Upper lobe of right lung (tissue), 1 donor: Measurements from ENCODE around the gene KLHDC2. TPM values are rescaled to one million over a fixed set of nuclear protein-coding genes. Genes with fewer than 3 reads are reported as not detected.
"Not testable (repeated sequence)": the region's sequence is repeated elsewhere in the genome, so short reads cannot be mapped to it uniquely, and the experiment has no call there.

ENCODE experiments used
- ATAC-seq: fragments of 200-7000 bp; cut with Tn5 transposase; one replicate; pipeline ENCODE4 v1.9.1; 2020; ENCODE audit warnings: mild to moderate bottlenecking, moderate library complexity
- DNase-seq: peaks from one replicate; pipeline ENCODE4 v3.0.0-alpha.2; 2020
- H3K27ac ChIP-seq: fragments of 200-600 bp; one replicate; pipeline ENCODE4 v1.8.0; 2022
- H3K27me3 ChIP-seq: fragments of 200-600 bp; one replicate; pipeline ENCODE4 v1.8.0; 2022; ENCODE audit warnings: mild to moderate bottlenecking
- H3K36me3 ChIP-seq: fragments of 200-600 bp; one replicate; pipeline ENCODE4 v1.8.0; 2022
- H3K4me1 ChIP-seq: fragments of 200-600 bp; one replicate; pipeline ENCODE4 v1.8.0; 2022
- H3K4me3 ChIP-seq: fragments of 200-600 bp; one replicate; pipeline ENCODE4 v1.8.0; 2022; ENCODE audit warnings: mild to moderate bottlenecking
- H3K9me3 ChIP-seq: fragments of 200-600 bp; one replicate; pipeline ENCODE4 v1.8.0; 2022
- CTCF ChIP-seq: fragments of 200-600 bp; IDR thresholded peaks from one replicate; pipeline ENCODE4 v1.8.0; 2022; ENCODE audit warnings: antibody characterized with exemption
- intact Hi-C: fragments of 100-400 bp; cut with DNase I; formaldehyde crosslinking; loops from one replicate; pipeline ENCODE4 v1.11.0; 2022
- total RNA-seq: library from RNA; stranded (reverse); fragmentation: NEBNext Ultra II Directional; extraction: Animal tissue kit (Norgen Biotek cat#: 25700); gene quantifications from one replicate; pipeline ENCODE4 v1.2.1, GENCODE V29; 2021
- donor health status: DM: no; HTN: yes; CAD: no; lungs with severe emphysema.

The KLHDC2 gene
- total RNA-seq, 1 donor from 2014 or later = 45.8 TPM

- TF ChIP-seq CTCF = no peak
- H3K4me3 ChIP-seq = no peak overlapping the region
- no peaks in the 10 kb centered on the region for H3K27me3 ChIP-seq
- DNase-seq (no peak), ATAC-seq (no peak)
- intact Hi-C loops = loop anchor here (10.0 kb wide), 1 partner anchor 51 kb away; no protein-coding TSS in a partner anchor
- no peaks in the 10 kb centered on the region for H3K9me3 ChIP-seq
- H3K4me1 ChIP-seq = no peaks in the 10 kb centered on the region
- H3K36me3 ChIP-seq = peaks cover 99% of the 10 kb centered on the region
- no peak overlapping the region for H3K27ac ChIP-seq
These were observed 15.6 kb downstream of the KLHDC2 start for GRCh38 chr14:49783394-49784014.

- H3K27me3 ChIP-seq = no peaks in the 10 kb centered on the region
- intact Hi-C loops = loop anchor here (10.0 kb wide), 1 partner anchor 48 kb away; no protein-coding TSS in a partner anchor
These were observed 18.4 kb downstream of the KLHDC2 start for GRCh38 chr14:49786315-49786714.

DNA sequence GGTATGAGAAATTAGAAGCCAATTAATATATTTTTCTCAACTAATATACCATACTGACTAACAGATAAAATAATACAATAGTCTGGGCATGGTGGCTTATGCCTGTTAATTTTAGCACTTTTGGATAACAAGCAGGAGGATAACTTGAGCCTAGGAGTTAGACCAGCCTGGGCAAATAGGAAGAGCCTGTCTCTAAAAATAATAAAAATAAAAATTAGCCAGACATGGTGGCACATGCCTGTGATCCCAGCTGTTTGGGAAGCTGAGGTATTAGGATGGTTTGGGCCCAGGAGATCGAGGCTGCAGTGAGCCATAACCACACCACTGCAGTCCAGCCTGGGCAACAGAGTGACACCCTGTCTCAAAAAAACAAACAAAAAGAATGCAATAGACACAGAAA is 24.7 kb downstream of the KLHDC2 start:
- ATAC-seq (no peak), DNase-seq (no peak)
- intact Hi-C loops = no loop called here
- H3K27me3 ChIP-seq = no peaks in the 10 kb centered on the region
- no peak overlapping the region for H3K27ac ChIP-seq
- TF ChIP-seq CTCF = no peak
- H3K4me3 ChIP-seq = no peak overlapping the region
- H3K4me1 ChIP-seq = no peaks in the 10 kb centered on the region
- peaks cover 93% of the 10 kb centered on the region for H3K36me3 ChIP-seq
- H3K9me3 ChIP-seq = no peaks in the 10 kb centered on the region

More at GRCh38 chr14:49786315-49786714, 18.4 kb downstream of the KLHDC2 start:
- H3K36me3 ChIP-seq = peaks cover 99% of the 10 kb centered on the region
- no peaks in the 10 kb centered on the region for H3K9me3 ChIP-seq
- ATAC-seq (no peak), DNase-seq (no peak)
- no peak for TF ChIP-seq CTCF
- no peaks in the 10 kb centered on the region for H3K4me1 ChIP-seq
- no peak overlapping the region for H3K27ac ChIP-seq
- H3K4me3 ChIP-seq = no peak overlapping the region

- Histone ChIP-seq H3K27me3 (no peaks in the 10 kb centered on the region), H3K4me1 (no peaks in the 10 kb centered on the region), H3K9me3 (no peaks in the 10 kb centered on the region), H3K27ac (no peak overlapping the region), H3K36me3 (peaks cover 95% of the 10 kb centered on the region), H3K4me3 (no peak overlapping the region)
- intact Hi-C loops = no loop called here
- ATAC-seq = no peak
- DNase-seq = no peak
- no peak for TF ChIP-seq CTCF
These were observed 28.1 kb downstream of the KLHDC2 start for GRCh38 chr14:49796025-49796424.

DNA sequence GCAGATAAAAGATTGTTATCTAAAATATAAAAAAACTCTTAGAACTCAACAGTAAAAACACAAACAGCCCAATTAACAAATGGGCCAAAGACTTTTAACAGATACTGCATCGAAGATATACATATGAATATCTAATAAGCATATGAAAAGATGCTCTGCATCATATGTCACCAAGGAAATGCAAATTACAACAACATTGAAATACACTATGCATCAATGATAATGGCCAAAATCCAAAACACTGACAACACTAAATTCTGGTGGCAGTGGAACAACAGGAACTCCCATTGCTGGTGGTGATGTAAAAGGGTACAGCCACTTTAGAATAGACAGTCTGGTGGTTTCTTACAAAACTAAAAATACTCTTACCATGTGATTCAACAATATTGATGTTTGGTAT is 40.8 kb downstream of the KLHDC2 start:
- no peak for DNase-seq
- intact Hi-C loops = no loop called here
- H3K9me3 ChIP-seq = no peaks in the 10 kb centered on the region
- no peak for TF ChIP-seq CTCF
- peaks cover 91% of the 10 kb centered on the region for H3K36me3 ChIP-seq
- H3K27me3 ChIP-seq = no peaks in the 10 kb centered on the region
- ATAC-seq = no peak
- no peak overlapping the region for H3K4me3 ChIP-seq
- H3K4me1 ChIP-seq = no peaks in the 10 kb centered on the region
- H3K27ac ChIP-seq = no peak overlapping the region

DNA sequence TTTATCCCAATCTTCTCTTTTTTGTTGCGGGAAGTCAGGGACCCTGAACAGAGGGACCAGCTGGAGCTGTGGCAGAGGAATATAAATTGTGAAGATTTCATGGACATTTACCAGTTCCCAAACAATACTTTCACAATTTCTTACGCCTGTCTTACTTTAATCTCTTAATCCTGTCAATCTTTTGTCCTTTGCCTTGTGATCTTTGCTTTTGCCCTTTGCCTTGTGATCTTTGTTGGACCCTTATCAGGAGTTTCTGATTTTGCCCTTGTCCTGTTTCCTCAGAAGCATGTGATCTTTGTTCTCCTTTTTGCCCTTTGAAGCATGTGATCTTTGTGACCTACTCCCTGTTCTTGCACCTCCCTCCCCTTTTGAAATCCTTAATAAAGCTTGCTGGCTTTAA is 48.2 kb downstream of the KLHDC2 start:
- H3K27ac ChIP-seq, H3K4me1 ChIP-seq, H3K9me3 ChIP-seq, DNase-seq, H3K4me3 ChIP-seq, intact Hi-C loops, H3K27me3 ChIP-seq, ATAC-seq: not testable (repeated sequence)
- peaks cover 90% of the 10 kb centered on the region for H3K36me3 ChIP-seq
